Stomach (tissue), 9 donors: Measurements from ENCODE around the gene EPOP. TPM values are rescaled to one million over a fixed set of nuclear protein-coding genes. Genes with fewer than 3 reads are reported as not detected.

Experiments used
- DNase-seq, 2 donors: peaks; one replicate each; pipeline versions ENCODE4 v3.0.0 to v3.0.0-alpha.2; 2013 to 2019
- H3K27ac ChIP-seq, 5 donors: fragments of 200-600 bp in 4 of 5; sonication (generic) in 4 of 5; one replicate each; pipeline ENCODE4 v1.5.1; 2013 to 2019; ENCODE audit warnings: mild to moderate bottlenecking in 1 of 5, moderate library complexity in 1 of 5
- H3K27me3 ChIP-seq, 3 donors: fragments of 200-600 bp; sonication (generic); one replicate each; pipeline ENCODE4 v1.5.1; 2017 to 2019; ENCODE audit warnings: mixed run types in 1 of 3
- H3K36me3 ChIP-seq, 4 donors: fragments of 200-600 bp; sonication (generic); 1 replicate in 3 of 4; 2 replicates in 1 of 4; pipeline ENCODE4 v1.5.1; 2016 to 2019
- H3K4me1 ChIP-seq, 4 donors: fragments of 200-600 bp; sonication (generic); one replicate each; pipeline ENCODE4 v1.5.1; 2016 to 2019
- H3K4me3 ChIP-seq, 4 donors: fragments of 200-600 bp; sonication (generic) in 3 of 4; one replicate each; pipeline ENCODE4 v1.5.1; 2016 to 2019; ENCODE audit warnings: mild to moderate bottlenecking in 1 of 4
- H3K9me3 ChIP-seq, 4 donors: fragments of 200-600 bp; sonication (generic); one replicate each; pipeline ENCODE4 v1.5.1; 2016 to 2019
- CTCF ChIP-seq, 7 experiments: fragments of 450-650 bp in 4 of 7; fragments of 200-600 bp in 3 of 7; sonication (generic) in 3 of 7; IDR thresholded peaks; one replicate each; pipeline ENCODE4 v1.5.1; 2016 to 2019; ENCODE audit warnings: antibody characterized with exemption in 7 of 7, control low read depth in 2 of 7, mild to moderate bottlenecking in 1 of 7
- EP300 ChIP-seq: sonication (generic); formaldehyde crosslinking; IDR thresholded peaks from one replicate; pipeline ENCODE4 v1.6.1; 2017; ENCODE audit warnings: antibody characterized with exemption
- POLR2A ChIP-seq, 4 donors: fragments of 450-650 bp; IDR thresholded peaks; one replicate each; pipeline ENCODE4 v1.6.1; 2016; ENCODE audit warnings: antibody characterized with exemption in 4 of 4, control low read depth in 2 of 4, mild to moderate bottlenecking in 1 of 4, moderate library complexity in 1 of 4
- POLR2AphosphoS5 ChIP-seq, 3 donors: sonication (generic); formaldehyde crosslinking; IDR thresholded peaks; one replicate each; pipeline ENCODE4 v1.6.1; 2016; ENCODE audit warnings: antibody characterized with exemption in 3 of 3
- WGBS, 5 donors: extraction: QIAGEN DNeasy Blood & Tissue Kit in 3 of 5; methylation state at CpG; one replicate each; pipeline versions ENCODE4 v1.1.5 to v1.1.7; 2013 to 2018; 5-methylcytosine and 5-hydroxymethylcytosine counted together
- intact Hi-C: fragments of 100-400 bp; cut with DNase I; formaldehyde crosslinking; loops from one replicate; pipeline ENCODE4 v1.15.1; 2023; ENCODE audit warnings: low total_unique reads
- polyA plus RNA-seq, 3 donors: library from polyadenylated mRNA; stranded (reverse); fragments of 200-250 nt; gene quantifications; one replicate each; pipeline ENCODE4 v1.2.3, GENCODE V29; 2013
- total RNA-seq, 5 donors: library from RNA; depleted of rRNA; stranded (reverse); fragments of >200 nt; gene quantifications; one replicate each; pipeline versions ENCODE4 v1.1.0 to v1.2.3, GENCODE V29; 2014 to 2016
- donor health status: healthy with polysubstance abuse.
- donor health status: Bipolar disorder and iron deficiency.
- donor health status: healthy.

Gene EPOP
- total and polyA plus RNA-seq, 8 donors, result under 0.01 to 1.5 (median 0.61) TPM; not detected in 1

GRCh38 chr17:38674014-38674748 lies 576 bp downstream of the EPOP start:
- WGBS, 5 donors, result 0 to 1% (median 1%) methylated on average over 13 to 85 of the region's 85 CpGs
- Histone ChIP-seq H3K9me3 (no peaks in the 10 kb centered on the region), H3K4me3 (peak overlapping the region; percentile 59 to 70 (median 63)), H3K27ac (peak overlapping the region in 3 of 5 donors; percentile 63 to 80 (median 70)), H3K4me1 (peaks cover 27 to 44% (median 35%) of the 10 kb centered on the region in 4 donors), H3K36me3 (no peaks in the 10 kb centered on the region), H3K27me3 (peaks cover 11 to 75% (median 57%) of the 10 kb centered on the region in 3 donors)
- TF ChIP-seq POLR2A (IDR thresholded peaks at IDR 0.05) (no peak), CTCF (IDR thresholded peaks at IDR 0.05) (no peak), EP300 (no peak), POLR2AphosphoS5 (IDR thresholded peaks at IDR 0.05) (no peak)
- peak; percentile 27 to 59 for DNase-seq
- intact Hi-C loops, result no loop called here

GRCh38 chr17:38673707-38674013 lies 1.1 kb downstream of the EPOP start:
- H3K27me3 ChIP-seq, result peaks cover 11 to 81% (median 62%) of the 10 kb centered on the region in 3 donors
- intact Hi-C loops, result no loop called here
- peak overlapping the region; percentile 59 to 70 (median 63) for H3K4me3 ChIP-seq
- peak; percentile 27 to 63 for DNase-seq
- no peaks in the 10 kb centered on the region for H3K36me3 ChIP-seq
- H3K27ac ChIP-seq, result peak overlapping the region in 2 of 5 donors; percentile 9 to 80
- peaks cover 27 to 44% (median 35%) of the 10 kb centered on the region in 4 donors for H3K4me1 ChIP-seq
- TF ChIP-seq POLR2AphosphoS5 (IDR thresholded peaks at IDR 0.05), result no peak
- TF ChIP-seq POLR2A (IDR thresholded peaks at IDR 0.05), result no peak
- TF ChIP-seq CTCF (IDR thresholded peaks at IDR 0.05), result no peak
- TF ChIP-seq EP300, result no peak
- 0 to 1% (median 1%) methylated on average over 28 to 41 of the region's 41 CpGs; no CpG with 5 or more reads in 1 of the 5 donors for WGBS, 5 donors
- no peaks in the 10 kb centered on the region for H3K9me3 ChIP-seq

DNA sequence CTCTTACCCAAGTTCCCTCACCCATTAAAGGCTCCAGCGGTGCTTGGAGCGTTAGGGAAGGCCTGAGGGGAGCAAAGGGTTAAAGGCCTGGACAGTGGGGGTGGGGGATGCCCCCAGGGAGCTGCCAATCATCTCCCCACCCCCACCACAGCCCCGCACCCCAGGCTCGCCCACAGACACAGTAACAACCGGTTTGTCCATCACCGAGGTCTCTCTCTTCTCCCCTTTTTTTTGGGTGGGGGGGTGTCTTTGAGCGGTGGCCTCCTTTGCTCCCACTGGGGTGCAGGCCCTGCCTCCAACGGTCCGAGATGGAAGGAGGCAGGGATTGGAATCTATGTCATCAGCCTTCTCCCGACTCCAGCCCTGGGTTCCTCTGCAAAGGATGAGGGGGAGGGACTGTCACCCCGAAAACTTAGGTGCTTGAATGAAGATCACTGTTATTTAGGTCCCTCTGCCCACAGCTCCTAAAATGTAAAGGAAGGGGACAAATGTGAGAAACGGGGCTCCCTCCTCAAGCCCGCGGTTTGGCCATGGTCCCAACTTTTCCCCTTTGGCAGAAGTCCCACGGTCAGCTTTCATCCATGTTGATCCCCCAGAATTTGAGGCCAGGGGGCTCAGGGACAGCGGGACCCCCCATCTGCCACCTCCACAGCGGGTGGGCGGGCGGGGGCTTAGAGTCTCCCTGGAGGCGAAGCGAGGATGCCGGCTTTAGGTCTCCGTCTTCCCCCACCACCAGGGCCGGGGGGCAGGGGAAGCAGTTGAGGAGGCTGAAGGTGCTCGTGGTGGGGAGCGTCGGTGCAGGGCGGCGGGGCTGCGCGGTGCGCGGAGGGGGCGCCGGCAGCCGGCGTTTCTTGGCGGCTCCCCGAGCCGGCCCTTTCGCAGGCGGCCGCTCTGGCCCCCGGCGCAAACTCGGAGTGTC lies 1.7 kb downstream of the EPOP start:
- Histone ChIP-seq H3K4me3 (peak overlapping the region; percentile 59 to 70 (median 63)), H3K27me3 (peaks cover 11 to 87% (median 62%) of the 10 kb centered on the region in 3 donors), H3K36me3 (no peaks in the 10 kb centered on the region), H3K9me3 (no peaks in the 10 kb centered on the region), H3K27ac (peak overlapping the region in 1 of 5 donors; percentile 9), H3K4me1 (peaks cover 27 to 44% (median 35%) of the 10 kb centered on the region in 4 donors)
- WGBS, 5 donors, result 11 to 29% (median 14%) methylated on average over 16 to 46 of the region's 46 CpGs
- intact Hi-C loops, result no loop called here
- DNase-seq, result no peak
- TF ChIP-seq CTCF (IDR thresholded peaks at IDR 0.05), result no peak

- 61 to 68% (median 65%) methylated on average over 12 of the region's 12 CpGs for WGBS, 5 donors
- TF ChIP-seq POLR2AphosphoS5 (IDR thresholded peaks at IDR 0.05) (no peak), POLR2A (IDR thresholded peaks at IDR 0.05) (no peak), EP300 (no peak), CTCF (IDR thresholded peaks at IDR 0.05) (no peak)
- no peak for DNase-seq
- H3K4me1 ChIP-seq, result peaks cover 27 to 40% (median 33%) of the 10 kb centered on the region in 4 donors
- peaks cover 11 to 88% (median 62%) of the 10 kb centered on the region in 3 donors for H3K27me3 ChIP-seq
- H3K36me3 ChIP-seq, result no peaks in the 10 kb centered on the region
- H3K27ac ChIP-seq, result no peak overlapping the region
- intact Hi-C loops, result no loop called here
- no peaks in the 10 kb centered on the region for H3K9me3 ChIP-seq
- H3K4me3 ChIP-seq, result no peak overlapping the region
Observed at GRCh38 chr17:38671939-38672720, 2.6 kb downstream of the EPOP start.
